GM19455 (cell line): ENCODE results near the gene NFIA.

Source experiments
- ATAC-seq: cut with Tn5 transposase; IDR thresholded peaks from one replicate; pipeline ENCODE4 v1.9.1; 2021; ENCODE audit not compliant: unreplicated experiment

NFIA gene

GRCh38 chr1:61353797-61354406, 271.5 kb downstream of the NFIA start:
- no peak for ATAC-seq

DNA sequence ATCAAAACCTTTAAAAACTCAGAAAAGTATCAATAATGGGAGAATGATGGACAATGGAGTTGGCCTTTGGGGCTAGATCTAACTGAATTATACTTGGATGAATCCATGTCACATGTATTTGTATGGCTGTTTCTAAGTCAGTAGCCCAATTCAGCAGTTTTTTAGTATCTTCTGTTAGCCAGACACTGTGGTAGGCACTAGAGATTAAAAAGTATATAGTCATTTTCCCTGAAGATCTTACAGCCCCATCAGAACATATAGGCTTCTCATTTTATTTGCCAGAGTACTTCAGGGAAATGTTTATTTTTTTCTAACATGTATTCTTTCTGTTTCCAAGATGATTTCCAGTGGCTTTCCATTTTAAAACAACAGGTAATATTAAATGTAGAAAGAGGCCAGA, 273.7 kb downstream of the NFIA start:
- ATAC-seq: no peak

- no peak for ATAC-seq
These were observed 274.6 kb downstream of the NFIA start for GRCh38 chr1:61356995-61357394.

GRCh38 chr1:61357539-61357938, 275.2 kb downstream of the NFIA start:
- ATAC-seq: no peak

DNA sequence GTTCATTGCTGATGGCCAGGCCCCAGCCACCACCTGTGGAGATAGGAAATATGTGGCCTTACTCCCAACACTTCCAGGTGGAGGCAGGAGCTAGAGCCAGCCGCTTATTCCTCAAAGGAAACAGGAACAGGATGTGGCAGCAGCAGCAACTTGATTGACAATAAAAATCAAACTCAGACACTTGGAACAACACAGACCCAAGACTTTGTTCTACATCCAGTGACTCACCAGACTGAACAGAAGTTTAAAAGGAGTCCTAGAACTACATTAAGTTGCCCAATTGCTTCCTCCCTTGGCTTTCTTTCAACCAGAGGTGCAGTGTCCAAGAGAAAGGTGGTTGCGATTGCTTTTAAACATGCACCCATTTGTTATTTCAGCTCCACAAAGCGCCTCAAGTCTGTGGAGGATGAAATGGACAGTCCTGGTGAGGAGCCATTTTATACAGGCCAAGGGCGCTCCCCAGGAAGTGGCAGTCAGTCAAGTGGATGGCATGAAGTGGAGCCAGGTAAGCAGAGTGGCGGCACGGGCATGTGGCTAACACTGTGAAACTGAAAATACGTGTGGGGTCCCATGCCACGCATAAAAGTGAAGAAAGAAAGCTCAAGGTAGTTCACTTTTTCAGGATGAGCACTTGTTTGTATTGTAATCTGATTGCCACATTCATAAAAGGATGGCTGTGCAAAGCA, 276.6 kb downstream of the NFIA start:
- no peak for ATAC-seq

- ATAC-seq: no peak
These were observed 279.6 kb downstream of the NFIA start for GRCh38 chr1:61361931-61362330.

- no peak for ATAC-seq
These were observed 280.0 kb downstream of the NFIA start for GRCh38 chr1:61362351-61362750.

GRCh38 chr1:61368366-61368765, 286.0 kb downstream of the NFIA start:
- ATAC-seq: no peak

- ATAC-seq: no peak
These were observed 286.5 kb downstream of the NFIA start for GRCh38 chr1:61368876-61369275.

DNA sequence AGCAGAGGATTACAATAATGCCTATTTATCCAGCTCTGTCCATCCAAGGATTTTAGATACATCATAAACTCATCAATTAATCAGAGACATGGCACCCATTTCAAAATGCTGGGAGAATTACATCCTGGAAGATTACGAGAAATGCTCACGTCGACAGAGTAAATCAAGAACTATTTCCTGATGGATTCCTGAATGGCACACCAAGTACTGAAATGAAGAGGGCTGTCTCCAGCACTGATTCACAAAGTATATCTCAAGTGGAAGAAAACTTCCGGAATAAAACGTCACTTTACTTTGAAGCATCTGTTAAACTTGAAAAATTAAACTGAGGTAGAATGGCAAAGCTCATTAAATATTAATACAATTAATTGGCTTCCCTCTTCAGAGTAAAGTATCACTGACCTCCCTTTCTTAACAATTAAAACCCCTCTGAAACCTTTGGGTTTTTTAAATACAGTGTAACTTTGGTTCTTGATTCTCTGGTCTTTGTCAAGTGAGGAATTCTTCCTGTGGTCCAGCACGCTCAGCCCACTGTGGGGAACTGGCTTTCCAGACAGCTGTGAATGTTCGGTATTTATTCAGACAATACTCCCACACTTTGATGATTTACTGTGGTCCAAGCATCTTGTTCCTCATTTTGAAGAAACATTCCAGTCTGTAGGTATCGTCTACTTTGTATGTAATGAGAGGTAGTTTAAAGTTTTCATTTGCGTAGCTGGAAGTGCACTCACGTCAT, 288.0 kb downstream of the NFIA start:
- no peak for ATAC-seq

GRCh38 chr1:61370913-61371279, 288.5 kb downstream of the NFIA start:
- ATAC-seq: no peak

- no peak for ATAC-seq
These were observed 290.6 kb downstream of the NFIA start for GRCh38 chr1:61372944-61373343.

DNA sequence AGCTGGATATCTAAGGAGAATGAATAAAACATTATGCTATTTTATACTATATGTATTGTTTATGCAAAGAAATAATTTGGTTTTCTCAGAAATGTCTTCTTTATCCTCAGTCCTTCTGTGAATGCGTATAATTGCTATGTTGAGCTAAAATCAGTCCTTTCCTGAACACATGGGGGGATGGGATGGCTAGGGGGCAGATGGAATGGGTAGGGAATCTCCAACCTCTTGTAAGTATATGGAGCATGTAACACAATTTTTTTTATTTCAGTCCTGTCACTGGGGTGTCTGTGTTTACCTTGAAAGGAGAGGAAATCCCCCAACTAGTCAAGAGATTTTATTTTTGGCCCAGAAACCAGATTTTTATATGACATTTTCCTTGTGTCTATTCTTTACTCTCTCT, 291.8 kb downstream of the NFIA start:
- no peak for ATAC-seq

- ATAC-seq: no peak
These were observed 292.9 kb downstream of the NFIA start for GRCh38 chr1:61375082-61375880.

- ATAC-seq: no peak
These were observed 293.8 kb downstream of the NFIA start for GRCh38 chr1:61376151-61376550.

DNA sequence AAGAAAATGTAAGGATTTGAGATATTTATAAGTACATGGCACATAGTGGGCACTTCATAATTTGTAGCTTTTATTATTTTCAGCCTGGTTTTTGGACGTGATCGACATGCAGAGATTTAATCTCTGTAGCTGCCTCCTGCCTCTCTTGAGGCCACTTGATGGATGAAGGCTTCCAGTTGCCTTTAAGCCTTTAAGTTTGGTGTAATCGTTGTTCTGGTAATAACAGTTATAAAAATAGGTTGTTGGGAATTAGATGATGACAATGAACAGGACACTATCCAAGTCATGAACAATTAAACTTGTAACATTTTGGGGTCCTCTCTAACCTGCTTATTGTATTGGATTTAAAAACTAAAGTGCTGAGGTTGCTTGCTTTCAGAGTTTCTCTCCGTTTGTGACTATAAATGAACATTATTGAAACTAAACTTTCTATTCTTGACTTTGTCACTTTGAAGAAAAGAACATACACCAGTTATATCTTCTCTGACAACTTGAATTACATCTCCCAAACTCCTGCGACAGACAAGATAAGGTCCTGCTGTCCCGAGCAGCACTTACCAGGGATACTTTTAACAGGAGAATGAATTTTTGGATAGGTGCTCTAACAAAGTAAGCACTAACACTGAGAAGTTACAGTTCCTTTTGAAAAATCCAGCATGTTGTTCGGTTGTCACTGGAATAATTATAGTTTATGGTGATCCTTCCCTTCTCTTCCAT, 295.0 kb downstream of the NFIA start:
- no peak for ATAC-seq

DNA sequence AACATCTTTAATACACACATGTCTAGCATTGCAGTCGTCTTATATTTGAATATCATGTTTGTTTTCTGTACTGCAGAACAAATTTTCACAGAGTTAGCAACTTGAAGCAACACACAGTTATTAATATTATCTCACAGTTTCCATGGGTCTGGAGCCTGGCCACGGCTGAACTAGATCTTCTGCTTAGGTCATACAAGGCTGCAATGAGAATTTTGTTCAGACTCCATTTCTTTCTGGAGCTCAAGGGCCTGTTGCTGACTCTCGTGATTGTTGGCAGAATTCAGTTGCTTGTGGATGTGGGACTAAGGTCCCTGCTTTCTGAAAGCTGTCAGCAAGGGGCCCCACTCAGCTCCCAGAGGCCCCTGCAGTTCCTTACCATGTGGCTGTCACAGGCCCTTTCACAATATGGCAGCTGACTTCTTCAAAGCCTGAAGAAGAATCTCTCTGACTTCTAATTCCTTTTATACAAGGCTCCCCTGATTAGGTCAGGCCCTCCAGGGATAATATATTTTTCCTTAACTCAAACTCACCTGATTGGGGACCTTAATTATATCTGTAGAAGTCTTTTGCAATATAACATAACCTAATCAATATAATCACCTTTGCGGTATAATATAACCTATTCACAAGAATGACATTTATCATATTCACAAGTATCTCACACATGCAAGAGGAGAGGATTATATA, 296.3 kb downstream of the NFIA start:
- ATAC-seq: no peak

GRCh38 chr1:61379693-61380092, 297.3 kb downstream of the NFIA start:
- no peak for ATAC-seq

DNA sequence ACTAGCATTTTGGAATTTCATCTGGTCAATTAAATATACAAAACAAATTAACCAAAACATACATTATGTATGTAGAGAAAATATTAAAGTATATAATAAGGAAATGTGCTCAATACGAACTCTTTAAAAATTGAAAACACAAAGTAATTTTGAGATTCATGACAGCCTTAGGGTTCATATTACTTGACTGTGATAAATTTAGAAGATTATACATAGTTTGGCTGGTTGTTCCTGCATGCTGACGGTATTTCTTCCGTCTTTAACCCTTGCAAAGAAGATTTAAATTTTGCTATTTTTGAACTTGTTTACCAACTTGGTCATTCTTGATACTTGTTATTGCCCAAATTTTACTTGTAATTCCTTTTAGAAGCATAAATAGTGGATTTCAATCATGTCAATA, 298.2 kb downstream of the NFIA start:
- no peak for ATAC-seq

GRCh38 chr1:61386323-61386722, 304.0 kb downstream of the NFIA start:
- no peak for ATAC-seq
